ENCODE results near the gene MICU1. TPM values are rescaled to one million over a fixed set of nuclear protein-coding genes. Genes with fewer than 3 reads are reported as not detected.

Gene MICU1
- polyA plus RNA-seq, 1 of the 3 experiments (the other 2 are of a cell fraction) = 24.6 TPM

- Histone ChIP-seq H3K9ac (no peak overlapping the region), H3K4me2 (no peak overlapping the region), H4K20me1 (ENCODE audit: insufficient read depth) (no peaks in the 10 kb centered on the region), H3K36me3 (replicated peaks in 1 of 2; ENCODE audit: control insufficient read depth in 1 of 2, insufficient read depth in 2 of 2, low read length in 1 of 2) (peaks cover under 1 to 12% of the 10 kb centered on the region in 2 experiments), H3K4me1 (ENCODE audit: control insufficient read depth in 1 of 2, insufficient read depth in 2 of 2, low read depth in 1 of 2, low read length in 1 of 2) (no peaks in the 10 kb centered on the region), H3K4me3 (ENCODE audit: low read depth in 2 of 2, low read length in 1 of 2) (no peak overlapping the region), H3K27me3 (ENCODE audit: insufficient read depth) (no peaks in the 10 kb centered on the region), H2AFZ (ENCODE audit: low read depth) (no peak overlapping the region), H3K27ac (ENCODE audit: low read depth in 2 of 2, low read length in 1 of 2) (no peak overlapping the region), H3K9me3 (no peaks in the 10 kb centered on the region), H3K9me2 (no peaks in the 10 kb centered on the region), H3K79me2 (ENCODE audit: insufficient read depth) (no peaks in the 10 kb centered on the region), H3F3A (replicated peaks; ENCODE audit: insufficient read depth) (no peaks in the 10 kb centered on the region)
- POLR2A ChIA-PET = interaction anchor here (0.6 kb wide), 1 partner anchor 555 kb away, joined by 3 read pairs; no protein-coding TSS in a partner anchor
- CTCF ChIA-PET = interaction anchor here (1.1 to 1.4 kb wide), 3 partner anchors 10 to 276 kb away, joined by 3 to 4 read pairs (median 3); no protein-coding TSS in a partner anchor
- no peak for TF ChIP-seq RCOR1 (IDR thresholded peaks at IDR 0.05; ENCODE audit: low read length)
- TF ChIP-seq USF2 (IDR thresholded peaks at IDR 0.05; ENCODE audit: borderline replicate concordance, low read depth, low read length) = no peak
- TF ChIP-seq FOXM1 (IDR thresholded peaks at IDR 0.05; ENCODE audit: low read depth) = no peak
- no peak for TF ChIP-seq GATA2 (CRISPR knock-in tag; IDR thresholded peaks at IDR 0.05)
- TF ChIP-seq EP300 (IDR thresholded peaks at IDR 0.05; ENCODE audit: borderline replicate concordance in 1 of 2, low read depth in 1 of 2, low read length in 1 of 2) = no peak
- TF ChIP-seq SIN3A (IDR thresholded peaks at IDR 0.05; ENCODE audit: borderline replicate concordance, low read depth, low read length) = no peak
- TF ChIP-seq RFX5 (IDR thresholded peaks at IDR 0.05; ENCODE audit: low read length) = no peak
- no peak for TF ChIP-seq ELF1 (IDR thresholded peaks at IDR 0.05)
- no peak for TF ChIP-seq RXRA (IDR thresholded peaks at IDR 0.05; ENCODE audit: borderline replicate concordance, low read depth)
- no peak for TF ChIP-seq REST (IDR thresholded peaks at IDR 0.05; ENCODE audit: low read depth, low read length)
- no peak for TF ChIP-seq JUND (IDR thresholded peaks at IDR 0.05)
- TF ChIP-seq TAF1 (IDR thresholded peaks at IDR 0.05; ENCODE audit: borderline replicate concordance, low read depth, low read length) = no peak
- no peak for TF ChIP-seq CHD2 (IDR thresholded peaks at IDR 0.05; ENCODE audit: low read length, partially characterized antibody)
- no peak for TF ChIP-seq FOXJ3 (CRISPR knock-in tag; IDR thresholded peaks at IDR 0.05)
- TF ChIP-seq SMC3 (IDR thresholded peaks at IDR 0.05; ENCODE audit: low read depth, low read length) = no peak
- no peak for TF ChIP-seq YY1 (IDR thresholded peaks at IDR 0.05; ENCODE audit: low read depth)
- TF ChIP-seq GABPA (IDR thresholded peaks at IDR 0.05; ENCODE audit: low read depth) = no peak
- TF ChIP-seq TEAD4 (IDR thresholded peaks at IDR 0.05; ENCODE audit: borderline replicate concordance, insufficient read depth) = no peak
- DNase-seq = no peak
- 82% methylated on average over 1 of the region's 1 CpG for WGBS (ENCODE audit: low lambda C conversion rate)
Observed at GRCh38 chr10:72557362-72557761, 68.5 kb downstream of the MICU1 start.
